Fibroblast of lung (primary cell): ENCODE measurements around the gene CPS1. TPM values are rescaled to one million over a fixed set of nuclear protein-coding genes. Genes with fewer than 3 reads are reported as not detected.

Source experiments
- DNase-seq, 2 donors: peaks; one replicate each; pipeline versions ENCODE4 v3.0.0 to v3.0.0-alpha.2; 2010; ENCODE audit warnings: low read depth in 2 of 2
- H2AFZ ChIP-seq: 2 replicates; pipeline ENCODE4 v1.5.1; 2012; ENCODE audit warnings: low read length, control low read depth, inconsistent platforms
- H3K27ac ChIP-seq: 2 replicates; pipeline ENCODE4 v1.5.1; 2011; ENCODE audit warnings: low read length, control low read depth; ENCODE audit not compliant: insufficient read depth
- H3K27me3 ChIP-seq: 2 replicates; pipeline ENCODE4 v1.5.1; 2011; ENCODE audit warnings: mild to moderate bottlenecking, low read length; ENCODE audit not compliant: control insufficient read depth, insufficient read depth
- H3K36me3 ChIP-seq: 2 replicates; pipeline ENCODE4 v1.5.1; 2011; ENCODE audit warnings: low read length; ENCODE audit not compliant: control insufficient read depth, insufficient read depth
- H3K4me1 ChIP-seq: 2 replicates; pipeline ENCODE4 v1.5.1; 2011; ENCODE audit warnings: low read length; ENCODE audit not compliant: control insufficient read depth, insufficient read depth; ENCODE audit errors: extremely low read depth
- H3K4me2 ChIP-seq: 2 replicates; pipeline ENCODE4 v1.5.1; 2011; ENCODE audit warnings: low read length, control low read depth; ENCODE audit not compliant: insufficient read depth; ENCODE audit errors: extremely low read depth
- H3K4me3 ChIP-seq, 4 experiments: fragments of 200-600 bp in 1 of 4; sonication (generic) in 1 of 4; replicated peaks in 1 of 4; 2 replicates each; pipeline ENCODE4 v1.5.1; 2011 to 2016; ENCODE audit warnings: low read length in 4 of 4, low read depth in 3 of 4, mild to moderate bottlenecking in 3 of 4, control low read depth in 2 of 4, inconsistent platforms in 1 of 4, mixed read lengths in 1 of 4; ENCODE audit not compliant: insufficient read depth in 1 of 4; ENCODE audit errors: control extremely low read depth in 1 of 4
- H3K79me2 ChIP-seq: 2 replicates; pipeline ENCODE4 v1.5.1; 2012; ENCODE audit warnings: mild to moderate bottlenecking, low read length, inconsistent platforms; ENCODE audit not compliant: control insufficient read depth, insufficient read depth
- H3K9ac ChIP-seq: 2 replicates; pipeline ENCODE4 v1.5.1; 2011; ENCODE audit warnings: mild to moderate bottlenecking, low read length, control low read depth; ENCODE audit not compliant: insufficient read depth
- H3K9me3 ChIP-seq: 2 replicates; pipeline ENCODE4 v1.5.1; 2012; ENCODE audit warnings: low read depth, low read length; ENCODE audit not compliant: control insufficient read depth, insufficient read depth
- H4K20me1 ChIP-seq: 2 replicates; pipeline ENCODE4 v1.5.1; 2011; ENCODE audit warnings: low read length; ENCODE audit not compliant: control insufficient read depth, insufficient read depth; ENCODE audit errors: extremely low read depth
- EZH2 ChIP-seq: IDR thresholded peaks from 2 replicates; pipeline ENCODE4 v1.5.1; 2012; ENCODE audit warnings: low read length, control low read depth, mild to moderate bottlenecking; ENCODE audit errors: missing control alignments
- polyA plus RNA-seq, 2 donors: library from polyadenylated mRNA; depleted of rRNA in 1 of 2; stranded (reverse) in 1 of 2; unstranded in 1 of 2; fragments of >200 nt; gene quantifications; 2 replicates each; pipeline ENCODE4 v1.2.1, GENCODE V29; 2011 to 2012; ENCODE audit warnings: missing spikeins in 1 of 2
- total RNA-seq: library from RNA; depleted of rRNA; stranded (reverse); fragments of >200 nt; gene quantifications from 2 replicates; pipeline ENCODE4 v1.2.1, GENCODE V29; 2014
- TF ChIP-seq, protein P1 (sequence below), 2 donors: IDR thresholded peaks in 1 of 2; conservative IDR thresholded peaks in 1 of 2; 1 replicate in 1 of 2; 2 replicates in 1 of 2; pipeline ENCODE4 v1.5.1; 2011 to 2012; ENCODE audit warnings: low read length in 2 of 2, control low read depth in 1 of 2, inconsistent platforms in 1 of 2, low read depth in 1 of 2, mild to moderate bottlenecking in 1 of 2

The CPS1 gene
- total and polyA plus RNA-seq, 2 donors (not counting 1 experiment from before 2014, with no cell fraction given) = 25.7 to 27.4 TPM

DNA sequence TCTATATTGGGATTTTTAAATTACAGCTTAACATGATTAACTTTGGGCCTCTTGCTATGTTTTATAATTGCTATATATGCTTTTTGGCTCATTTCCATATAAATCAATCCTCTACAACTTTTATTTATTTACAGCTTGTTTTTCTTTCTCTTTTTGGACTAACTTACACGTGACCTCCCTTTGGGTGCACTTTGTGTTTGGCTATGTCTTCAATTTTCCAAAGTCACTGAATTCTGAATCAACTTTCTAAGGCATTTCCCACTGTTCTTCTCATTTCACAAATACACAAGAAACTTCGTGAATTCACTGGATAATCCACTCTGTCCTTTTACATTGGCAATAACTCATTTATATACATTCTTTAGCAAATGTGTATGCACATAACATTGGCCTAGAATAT lies 5.4 kb upstream of the CPS1 start:
- H3K27me3 ChIP-seq = no peaks in the 10 kb centered on the region
- H3K4me2 ChIP-seq = no peak overlapping the region
- no peaks in the 10 kb centered on the region for H3K9me3 ChIP-seq
- no peaks in the 10 kb centered on the region for H3K79me2 ChIP-seq
- no peak overlapping the region for H2AFZ ChIP-seq
- no peaks in the 10 kb centered on the region for H4K20me1 ChIP-seq
- no peaks in the 10 kb centered on the region for H3K36me3 ChIP-seq
- DNase-seq = no peak
- H3K4me3 ChIP-seq = no peak overlapping the region
- TF ChIP-seq, protein P1, sequence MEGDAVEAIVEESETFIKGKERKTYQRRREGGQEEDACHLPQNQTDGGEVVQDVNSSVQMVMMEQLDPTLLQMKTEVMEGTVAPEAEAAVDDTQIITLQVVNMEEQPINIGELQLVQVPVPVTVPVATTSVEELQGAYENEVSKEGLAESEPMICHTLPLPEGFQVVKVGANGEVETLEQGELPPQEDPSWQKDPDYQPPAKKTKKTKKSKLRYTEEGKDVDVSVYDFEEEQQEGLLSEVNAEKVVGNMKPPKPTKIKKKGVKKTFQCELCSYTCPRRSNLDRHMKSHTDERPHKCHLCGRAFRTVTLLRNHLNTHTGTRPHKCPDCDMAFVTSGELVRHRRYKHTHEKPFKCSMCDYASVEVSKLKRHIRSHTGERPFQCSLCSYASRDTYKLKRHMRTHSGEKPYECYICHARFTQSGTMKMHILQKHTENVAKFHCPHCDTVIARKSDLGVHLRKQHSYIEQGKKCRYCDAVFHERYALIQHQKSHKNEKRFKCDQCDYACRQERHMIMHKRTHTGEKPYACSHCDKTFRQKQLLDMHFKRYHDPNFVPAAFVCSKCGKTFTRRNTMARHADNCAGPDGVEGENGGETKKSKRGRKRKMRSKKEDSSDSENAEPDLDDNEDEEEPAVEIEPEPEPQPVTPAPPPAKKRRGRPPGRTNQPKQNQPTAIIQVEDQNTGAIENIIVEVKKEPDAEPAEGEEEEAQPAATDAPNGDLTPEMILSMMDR (conservative IDR thresholded peaks at IDR 0.05 in 1 of 2, IDR thresholded peaks at IDR 0.05 in 1 of 2; ENCODE audit: low read depth in 1 of 2, low read length in 2 of 2) = no peak
- TF ChIP-seq EZH2 = no peak
- peaks cover 3% of the 10 kb centered on the region for H3K4me1 ChIP-seq
- H3K9ac ChIP-seq = no peak overlapping the region
- no peak overlapping the region for H3K27ac ChIP-seq

- no peaks in the 10 kb centered on the region for H3K9me3 ChIP-seq
- no peak overlapping the region for H3K4me3 ChIP-seq
- no peaks in the 10 kb centered on the region for H3K79me2 ChIP-seq
- no peak overlapping the region for H3K4me2 ChIP-seq
- no peaks in the 10 kb centered on the region for H4K20me1 ChIP-seq
- no peak overlapping the region for H2AFZ ChIP-seq
- TF ChIP-seq EZH2 = no peak
- TF ChIP-seq, protein P1 (conservative IDR thresholded peaks at IDR 0.05 in 1 of 2, IDR thresholded peaks at IDR 0.05 in 1 of 2; ENCODE audit: low read depth in 1 of 2, low read length in 2 of 2) = no peak
- no peaks in the 10 kb centered on the region for H3K27me3 ChIP-seq
- no peak overlapping the region for H3K9ac ChIP-seq
- H3K4me1 ChIP-seq = peaks cover 3% of the 10 kb centered on the region
- DNase-seq = peak; percentile 33
- no peaks in the 10 kb centered on the region for H3K36me3 ChIP-seq
- H3K27ac ChIP-seq = no peak overlapping the region
These were observed 3.0 kb upstream of the CPS1 start for GRCh38 chr2:210553373-210553772.

GRCh38 chr2:210555555-210555954 lies 844 bp upstream of the CPS1 start:
- Histone ChIP-seq H3K9ac (no peak overlapping the region), H3K4me3 (no peak overlapping the region), H4K20me1 (no peaks in the 10 kb centered on the region), H3K4me1 (peaks cover 3% of the 10 kb centered on the region), H3K27ac (no peak overlapping the region), H3K4me2 (no peak overlapping the region), H2AFZ (no peak overlapping the region), H3K9me3 (no peaks in the 10 kb centered on the region), H3K27me3 (no peaks in the 10 kb centered on the region), H3K36me3 (no peaks in the 10 kb centered on the region), H3K79me2 (no peaks in the 10 kb centered on the region)
- TF ChIP-seq, protein P1 (conservative IDR thresholded peaks at IDR 0.05 in 1 of 2, IDR thresholded peaks at IDR 0.05 in 1 of 2; ENCODE audit: low read depth in 1 of 2, low read length in 2 of 2) = no peak
- no peak for TF ChIP-seq EZH2
- DNase-seq = no peak
